Kidney epithelial cell (primary cell): Measurements from ENCODE around the gene SLC25A22. TPM values are rescaled to one million over a fixed set of nuclear protein-coding genes. Genes with fewer than 3 reads are reported as not detected.
A peak's percentile ranks its signal among the peaks of the same experiment; 100 is the strongest.

Experiments
- DNase-seq: peaks from one replicate; pipeline ENCODE4 v3.0.0-alpha.2; 2010; ENCODE audit warnings: low read depth
- H3K27me3 ChIP-seq: 2 replicates; pipeline ENCODE4 v1.6.0; 2011; ENCODE audit warnings: low read length; ENCODE audit not compliant: control insufficient read depth, insufficient read depth
- H3K36me3 ChIP-seq: 2 replicates; pipeline ENCODE4 v1.5.1; 2011; ENCODE audit warnings: low read length; ENCODE audit not compliant: control insufficient read depth, insufficient read depth
- H3K4me3 ChIP-seq: 2 replicates; pipeline ENCODE4 v1.5.1; 2011; ENCODE audit warnings: low read depth, mild to moderate bottlenecking, control low read depth, low read length
- CTCF ChIP-seq: IDR thresholded peaks from 2 replicates; pipeline ENCODE4 v1.5.1; 2011; ENCODE audit warnings: mild to moderate bottlenecking, moderate library complexity, low read length, control low read depth, inconsistent platforms; ENCODE audit not compliant: insufficient read depth, poor library complexity, severe bottlenecking
- total RNA-seq: library from RNA; depleted of rRNA; stranded (reverse); fragments of >200 nt; gene quantifications from 2 replicates; pipeline ENCODE4 v1.2.3, GENCODE V29; 2015

SLC25A22 gene
- total RNA-seq, 1 donor from 2014 or later = 17.1 TPM

DNA sequence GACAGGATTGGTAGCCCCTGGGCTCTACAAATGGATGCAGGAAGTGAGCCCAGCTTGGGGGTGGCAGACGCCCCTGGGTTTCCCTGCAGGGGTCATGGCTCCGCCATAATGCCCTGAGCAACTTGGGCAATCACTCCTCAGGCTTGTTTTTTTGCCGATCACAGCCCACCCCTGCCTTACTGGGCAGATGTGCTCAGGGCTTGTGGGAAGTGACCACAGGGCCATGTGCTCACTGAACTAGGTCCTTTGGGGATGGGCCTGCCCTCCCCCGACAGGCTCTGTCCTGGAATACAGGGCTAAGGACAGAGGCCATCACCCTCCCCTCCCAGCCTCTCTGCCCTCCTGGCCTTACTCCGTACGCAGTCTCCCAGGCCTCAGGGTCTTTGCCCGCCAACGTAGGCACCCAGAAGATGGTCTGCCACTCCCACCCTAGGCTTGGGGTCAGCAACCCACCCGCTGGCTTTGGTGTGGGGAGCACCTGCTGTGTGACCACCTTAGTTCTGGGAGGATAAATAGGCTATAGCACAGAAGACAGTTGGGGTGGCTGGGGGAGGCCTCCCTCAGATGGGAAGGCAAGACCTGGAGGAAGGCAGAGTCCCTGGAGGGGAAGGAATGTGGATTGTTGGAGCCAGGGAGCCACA is 15.5 kb upstream of the SLC25A22 start:
- no peak overlapping the region for H3K4me3 ChIP-seq
- no peaks in the 10 kb centered on the region for H3K27me3 ChIP-seq
- H3K36me3 ChIP-seq = peaks cover 8% of the 10 kb centered on the region
- no peak for DNase-seq
- TF ChIP-seq CTCF = no peak

GRCh38 chr11:813072-813455 is 15.0 kb upstream of the SLC25A22 start:
- Histone ChIP-seq H3K36me3 (peaks cover 8% of the 10 kb centered on the region), H3K4me3 (no peak overlapping the region), H3K27me3 (no peaks in the 10 kb centered on the region)
- DNase-seq = no peak
- TF ChIP-seq CTCF = no peak

DNA sequence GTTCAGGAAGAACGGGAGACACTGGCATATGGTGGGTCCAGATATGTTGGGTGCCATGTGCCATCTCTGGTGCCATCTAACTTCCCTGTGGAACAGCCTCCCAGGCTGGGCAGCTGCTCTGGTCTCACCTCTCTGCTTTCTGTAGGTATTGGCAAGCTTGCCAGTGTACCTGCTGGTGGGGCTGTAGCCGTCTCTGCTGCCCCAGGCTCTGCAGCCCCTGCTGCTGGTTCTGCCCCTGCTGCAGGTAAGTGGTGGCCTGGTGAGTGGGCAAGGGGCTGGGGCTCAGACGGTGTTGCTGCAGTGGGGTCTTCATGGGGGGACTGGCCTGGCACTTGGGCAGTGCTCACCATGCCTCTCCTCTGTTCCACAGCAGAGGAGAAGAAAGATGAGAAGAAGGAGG is 14.3 kb upstream of the SLC25A22 start:
- H3K4me3 ChIP-seq = no peak overlapping the region
- no peak for TF ChIP-seq CTCF
- H3K27me3 ChIP-seq = no peaks in the 10 kb centered on the region
- DNase-seq = no peak
- peaks cover 8% of the 10 kb centered on the region for H3K36me3 ChIP-seq

- H3K4me3 ChIP-seq = no peak overlapping the region
- H3K27me3 ChIP-seq = no peaks in the 10 kb centered on the region
- H3K36me3 ChIP-seq = peaks cover 8% of the 10 kb centered on the region
- TF ChIP-seq CTCF = peak; percentile 15
- DNase-seq = no peak
These were observed 13.6 kb upstream of the SLC25A22 start for GRCh38 chr11:811446-812245.

DNA sequence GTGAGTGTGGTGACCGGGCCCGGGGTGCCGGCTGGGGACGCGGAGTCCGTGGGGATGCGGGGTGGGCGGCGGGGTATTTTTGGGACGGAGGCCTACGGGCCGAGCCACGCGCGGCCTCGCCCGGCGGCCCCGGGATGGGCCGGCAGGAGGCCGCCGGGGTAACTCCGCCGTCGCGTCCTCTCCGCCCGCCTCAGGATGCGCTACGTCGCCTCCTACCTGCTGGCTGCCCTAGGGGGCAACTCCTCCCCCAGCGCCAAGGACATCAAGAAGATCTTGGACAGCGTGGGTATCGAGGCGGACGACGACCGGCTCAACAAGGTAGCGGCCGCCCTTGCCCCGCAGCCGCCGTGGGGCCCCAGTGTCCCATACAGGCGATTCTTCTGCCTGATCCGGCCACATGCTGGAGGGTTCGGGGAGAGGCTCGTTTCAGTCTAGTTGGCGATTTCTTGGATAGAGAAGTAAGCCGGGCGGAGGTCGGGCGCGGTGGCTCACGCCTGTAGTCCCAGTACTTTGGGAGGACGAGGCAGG is 12.0 kb upstream of the SLC25A22 start:
- Histone ChIP-seq H3K4me3 (peak overlapping the region; percentile 98), H3K36me3 (peaks cover 8% of the 10 kb centered on the region), H3K27me3 (no peaks in the 10 kb centered on the region)
- no peak for TF ChIP-seq CTCF
- DNase-seq = no peak
